ENCODE measurements around the gene PAX6. TPM values are rescaled to one million over a fixed set of nuclear protein-coding genes. Genes with fewer than 3 reads are reported as not detected.

Gene PAX6
- total and polyA plus RNA-seq, 9 of the 15 experiments (the other 6 are each of a cell fraction or from before 2014, with no cell fraction given) = 1.5 to 10.9 (median 5.3) TPM

DNA sequence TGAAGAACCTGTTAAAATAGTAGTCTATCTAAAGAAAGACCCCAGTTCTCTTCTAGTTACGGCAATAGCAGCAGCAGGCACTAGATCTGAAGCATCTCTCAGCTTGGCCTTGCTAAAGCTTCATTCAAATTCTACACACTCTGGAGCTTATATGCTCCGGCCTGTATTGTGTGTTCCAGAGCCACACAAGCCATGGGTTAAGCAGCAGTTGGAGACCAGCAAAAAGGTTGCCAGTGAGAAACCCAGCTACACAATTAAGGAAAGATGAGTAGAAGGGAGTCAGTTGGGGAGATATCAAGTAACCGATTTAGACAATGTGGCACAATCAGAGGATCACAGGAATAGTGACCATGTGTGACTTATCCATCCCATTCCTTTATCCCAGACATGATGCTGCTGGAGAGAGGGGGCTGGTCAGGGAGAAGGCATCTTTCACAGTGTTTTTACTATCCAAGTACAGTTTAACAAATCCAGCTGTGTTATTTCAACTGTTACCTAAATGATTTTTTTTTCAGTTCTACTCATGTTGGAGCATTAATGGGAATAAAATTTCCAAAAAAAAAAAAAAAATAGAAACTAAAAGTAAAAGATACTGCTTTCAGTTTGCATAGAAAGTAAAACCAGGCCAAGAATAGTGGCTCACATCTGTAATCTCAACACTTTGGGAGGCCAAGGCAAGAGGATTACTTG is 41.0 kb downstream of the PAX6 start (continued):
- no peak for TF ChIP-seq ZNF76 (CRISPR knock-in tag; IDR thresholded peaks at IDR 0.05; ENCODE audit: borderline replicate concordance)
- no peak for TF ChIP-seq RHOXF2B (CRISPR knock-in tag; conservative IDR thresholded peaks at IDR 0.05)
- TF ChIP-seq, protein P1, sequence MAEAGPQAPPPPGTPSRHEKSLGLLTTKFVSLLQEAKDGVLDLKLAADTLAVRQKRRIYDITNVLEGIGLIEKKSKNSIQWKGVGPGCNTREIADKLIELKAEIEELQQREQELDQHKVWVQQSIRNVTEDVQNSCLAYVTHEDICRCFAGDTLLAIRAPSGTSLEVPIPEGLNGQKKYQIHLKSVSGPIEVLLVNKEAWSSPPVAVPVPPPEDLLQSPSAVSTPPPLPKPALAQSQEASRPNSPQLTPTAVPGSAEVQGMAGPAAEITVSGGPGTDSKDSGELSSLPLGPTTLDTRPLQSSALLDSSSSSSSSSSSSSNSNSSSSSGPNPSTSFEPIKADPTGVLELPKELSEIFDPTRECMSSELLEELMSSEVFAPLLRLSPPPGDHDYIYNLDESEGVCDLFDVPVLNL (CRISPR knock-in tag; IDR thresholded peaks at IDR 0.05; ENCODE audit: low read depth) = no peak
- TF ChIP-seq, protein P2, sequence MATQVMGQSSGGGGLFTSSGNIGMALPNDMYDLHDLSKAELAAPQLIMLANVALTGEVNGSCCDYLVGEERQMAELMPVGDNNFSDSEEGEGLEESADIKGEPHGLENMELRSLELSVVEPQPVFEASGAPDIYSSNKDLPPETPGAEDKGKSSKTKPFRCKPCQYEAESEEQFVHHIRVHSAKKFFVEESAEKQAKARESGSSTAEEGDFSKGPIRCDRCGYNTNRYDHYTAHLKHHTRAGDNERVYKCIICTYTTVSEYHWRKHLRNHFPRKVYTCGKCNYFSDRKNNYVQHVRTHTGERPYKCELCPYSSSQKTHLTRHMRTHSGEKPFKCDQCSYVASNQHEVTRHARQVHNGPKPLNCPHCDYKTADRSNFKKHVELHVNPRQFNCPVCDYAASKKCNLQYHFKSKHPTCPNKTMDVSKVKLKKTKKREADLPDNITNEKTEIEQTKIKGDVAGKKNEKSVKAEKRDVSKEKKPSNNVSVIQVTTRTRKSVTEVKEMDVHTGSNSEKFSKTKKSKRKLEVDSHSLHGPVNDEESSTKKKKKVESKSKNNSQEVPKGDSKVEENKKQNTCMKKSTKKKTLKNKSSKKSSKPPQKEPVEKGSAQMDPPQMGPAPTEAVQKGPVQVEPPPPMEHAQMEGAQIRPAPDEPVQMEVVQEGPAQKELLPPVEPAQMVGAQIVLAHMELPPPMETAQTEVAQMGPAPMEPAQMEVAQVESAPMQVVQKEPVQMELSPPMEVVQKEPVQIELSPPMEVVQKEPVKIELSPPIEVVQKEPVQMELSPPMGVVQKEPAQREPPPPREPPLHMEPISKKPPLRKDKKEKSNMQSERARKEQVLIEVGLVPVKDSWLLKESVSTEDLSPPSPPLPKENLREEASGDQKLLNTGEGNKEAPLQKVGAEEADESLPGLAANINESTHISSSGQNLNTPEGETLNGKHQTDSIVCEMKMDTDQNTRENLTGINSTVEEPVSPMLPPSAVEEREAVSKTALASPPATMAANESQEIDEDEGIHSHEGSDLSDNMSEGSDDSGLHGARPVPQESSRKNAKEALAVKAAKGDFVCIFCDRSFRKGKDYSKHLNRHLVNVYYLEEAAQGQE (IDR thresholded peaks at IDR 0.05; ENCODE audit: borderline replicate concordance) = no peak
- TF ChIP-seq, protein P2 (CRISPR knock-in tag; IDR thresholded peaks at IDR 0.05; ENCODE audit: low read depth) = no peak
- TF ChIP-seq, protein P3, sequence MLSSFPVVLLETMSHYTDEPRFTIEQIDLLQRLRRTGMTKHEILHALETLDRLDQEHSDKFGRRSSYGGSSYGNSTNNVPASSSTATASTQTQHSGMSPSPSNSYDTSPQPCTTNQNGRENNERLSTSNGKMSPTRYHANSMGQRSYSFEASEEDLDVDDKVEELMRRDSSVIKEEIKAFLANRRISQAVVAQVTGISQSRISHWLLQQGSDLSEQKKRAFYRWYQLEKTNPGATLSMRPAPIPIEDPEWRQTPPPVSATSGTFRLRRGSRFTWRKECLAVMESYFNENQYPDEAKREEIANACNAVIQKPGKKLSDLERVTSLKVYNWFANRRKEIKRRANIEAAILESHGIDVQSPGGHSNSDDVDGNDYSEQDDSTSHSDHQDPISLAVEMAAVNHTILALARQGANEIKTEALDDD (IDR thresholded peaks at IDR 0.05) = no peak
- TF ChIP-seq CHCHD3 (CRISPR knock-in tag; IDR thresholded peaks at IDR 0.05) = no peak
- TF ChIP-seq L3MBTL2 (IDR thresholded peaks at IDR 0.05) = no peak
- no peak for TF ChIP-seq EWSR1 (IDR thresholded peaks at IDR 0.05; ENCODE audit: borderline replicate concordance, low read depth, partially characterized antibody)
- TF ChIP-seq TEAD2 (tag; IDR thresholded peaks at IDR 0.05) = no peak
- TF ChIP-seq ZNF431 (CRISPR knock-in tag; IDR thresholded peaks at IDR 0.05) = no peak

Data from K562 (cell line).